Right renal cortex interstitium (tissue), 3 donors: ENCODE data around the gene PPP4R1. TPM values are rescaled to one million over a fixed set of nuclear protein-coding genes. Genes with fewer than 3 reads are reported as not detected.
"Not testable (repeated sequence)": the region's sequence is repeated elsewhere in the genome, so short reads cannot be mapped to it uniquely, and the experiment has no call there.

ENCODE experiments used
- DNase-seq, 3 donors: peaks; one replicate each; pipeline ENCODE4 v3.0.0-alpha.2; 2013; ENCODE audit warnings: low read depth in 3 of 3, low spot score in 2 of 3
- polyA plus RNA-seq, 3 donors: library from polyadenylated mRNA; unstranded; fragments of 120-200 nt; gene quantifications; one replicate each; pipeline ENCODE4 v1.2.1, GENCODE V29; 2013; ENCODE audit not compliant: insufficient read length in 3 of 3

Gene PPP4R1
- 10 to 100 TPM; 88.7 to 99.6 (median 92.6) TPM for polyA plus RNA-seq

GRCh38 chr18:9614401-9615279 is at the start of gene PPP4R1:
PPP4R1 (minus strand) TSS chr18:9614559; CDS start chr18:9614484, 75 bp downstream.
- DNase-seq = peak in 1 of 3 donors; percentile 51

DNA sequence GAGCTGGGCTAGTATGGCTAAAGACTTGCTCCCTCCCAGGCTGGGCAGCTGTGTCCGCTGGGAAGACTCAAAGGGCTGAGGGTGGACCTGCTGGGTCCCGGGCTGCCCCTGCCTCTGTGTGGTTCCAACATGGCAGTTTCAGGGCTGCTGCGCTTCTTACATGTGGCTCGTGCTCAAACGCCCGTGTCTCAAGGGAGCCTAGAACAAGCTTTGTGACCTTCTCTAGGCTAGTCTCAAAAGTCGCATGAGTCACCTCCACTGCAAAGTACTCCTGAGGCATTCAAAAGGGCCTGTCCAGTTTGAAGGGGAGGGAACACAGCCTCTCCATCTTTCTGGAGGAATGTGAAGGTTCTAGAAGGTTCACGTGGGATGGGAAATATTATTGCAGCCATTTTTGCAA is 49.0 kb upstream of the PPP4R1 start:
- DNase-seq = no peak

DNA sequence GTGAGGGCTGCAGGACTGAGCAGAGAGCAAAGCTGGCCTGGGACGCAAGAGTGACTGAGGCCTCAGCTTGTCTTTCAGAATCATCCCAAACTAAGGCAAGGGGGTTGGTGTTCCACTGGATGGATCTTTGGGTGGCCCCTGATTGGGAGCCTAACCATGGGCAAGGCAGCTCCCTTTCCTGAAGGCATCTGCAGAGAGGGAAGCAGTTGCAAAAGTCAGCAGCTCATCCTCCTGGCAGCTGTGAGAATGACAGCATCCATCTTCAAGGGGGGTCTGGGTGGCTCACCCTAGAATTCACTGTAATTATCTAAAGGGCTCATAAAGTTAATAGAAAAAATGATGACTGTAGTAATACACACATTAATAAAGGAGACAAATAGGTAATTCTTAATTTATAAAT is 47.2 kb upstream of the PPP4R1 start:
- no peak for DNase-seq

GRCh38 chr18:9659499-9660375 is 45.4 kb upstream of the PPP4R1 start:
- DNase-seq = no peak

DNA sequence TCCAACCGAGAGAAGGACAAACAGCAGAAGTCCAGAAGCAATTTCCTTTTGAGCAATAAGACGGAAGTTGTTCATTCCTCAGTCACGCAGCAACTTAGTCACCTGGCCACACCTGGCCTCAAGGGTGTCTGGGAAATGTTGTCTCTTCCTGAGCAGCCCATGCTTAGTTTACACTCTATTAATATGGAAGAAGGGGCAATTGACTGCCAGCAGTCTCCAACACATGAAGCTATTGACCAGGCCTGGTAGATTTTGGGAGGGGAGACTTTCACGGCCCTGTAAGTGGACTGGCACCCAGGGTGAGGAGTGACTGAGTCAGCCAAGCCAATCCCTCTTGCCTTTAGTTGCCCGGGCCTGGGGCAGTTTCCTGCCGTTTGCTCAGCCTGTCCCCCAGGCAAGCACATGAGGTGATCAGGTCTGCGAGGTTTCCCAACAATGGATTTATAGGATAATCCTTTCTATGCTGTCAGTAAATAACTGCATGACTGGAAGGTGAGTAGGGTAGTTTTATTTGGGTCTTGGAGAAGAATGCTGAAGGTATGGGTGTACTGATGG is 43.8 kb upstream of the PPP4R1 start:
- no peak for DNase-seq

GRCh38 chr18:9655232-9655767 is 40.9 kb upstream of the PPP4R1 start:
- no peak for DNase-seq

DNA sequence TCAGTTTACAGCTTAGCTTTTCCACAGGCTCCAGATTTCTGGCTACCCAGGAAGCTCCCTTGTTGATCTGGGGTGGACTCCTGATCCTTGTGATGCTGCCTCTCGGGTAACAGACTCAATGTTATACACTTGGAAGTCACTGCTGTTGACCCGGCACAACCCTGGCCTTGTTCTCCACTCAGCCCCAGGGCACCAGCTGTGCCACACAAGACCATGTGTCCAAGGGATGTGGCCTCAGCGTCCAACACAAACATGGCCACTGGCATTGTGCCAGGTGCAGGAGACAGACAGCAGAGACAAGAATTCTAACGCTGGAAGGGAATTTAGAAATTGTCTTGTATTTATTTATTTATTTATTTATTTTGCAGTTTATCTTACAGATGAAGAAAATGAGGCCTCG is 39.0 kb upstream of the PPP4R1 start:
- DNase-seq = no peak

- no peak for DNase-seq
Observed at GRCh38 chr18:9649164-9649540, 34.8 kb upstream of the PPP4R1 start.

- no peak for DNase-seq
Observed at GRCh38 chr18:9648431-9649163, 34.2 kb upstream of the PPP4R1 start.

- no peak for DNase-seq
Observed at GRCh38 chr18:9647496-9648323, 33.4 kb upstream of the PPP4R1 start.

- peak; percentile 61 to 77 (median 74) for DNase-seq
Observed at GRCh38 chr18:9643549-9643948, 29.2 kb upstream of the PPP4R1 start.

- no peak for DNase-seq
Observed at GRCh38 chr18:9642799-9643462, 28.6 kb upstream of the PPP4R1 start.

DNA sequence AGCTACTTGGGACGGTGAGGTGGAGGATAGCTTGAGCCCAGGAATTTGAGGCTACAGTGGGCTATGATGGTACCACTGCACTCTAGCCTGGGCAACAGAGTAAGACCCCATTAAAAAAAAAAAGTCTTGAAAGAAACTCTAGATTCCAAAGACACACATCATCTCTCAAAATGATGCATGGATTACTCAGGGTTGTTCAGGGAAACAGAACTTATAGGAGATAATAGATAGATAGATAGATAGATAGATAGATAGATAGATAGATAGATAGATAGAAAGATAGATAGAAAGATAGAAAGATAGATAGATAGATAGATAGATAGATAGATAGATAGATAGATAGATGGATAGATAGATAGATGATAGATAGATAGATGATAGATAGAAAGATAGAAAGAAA is 26.7 kb upstream of the PPP4R1 start:
- not testable (repeated sequence) for DNase-seq

DNA sequence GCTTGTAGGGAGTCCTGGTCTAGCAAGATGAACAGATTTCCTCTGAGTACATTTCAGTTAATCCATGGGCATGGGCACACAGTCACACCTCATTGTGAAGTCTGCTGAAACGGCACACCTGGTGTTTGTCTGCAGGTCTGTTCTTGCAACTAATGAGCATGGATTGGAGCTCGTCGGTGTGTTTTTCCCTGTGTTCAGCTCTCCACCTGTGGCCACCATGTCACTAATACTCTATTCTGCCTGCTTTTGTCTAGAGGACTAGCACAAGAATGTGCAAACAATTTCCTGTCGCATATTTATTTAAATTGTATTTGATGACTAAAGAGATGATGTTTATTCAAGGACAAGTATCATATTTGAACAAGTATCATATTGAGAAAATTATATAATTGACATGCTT is 24.5 kb upstream of the PPP4R1 start:
- no peak for DNase-seq

GRCh38 chr18:9637036-9637767 is 22.8 kb upstream of the PPP4R1 start:
- no peak for DNase-seq

DNA sequence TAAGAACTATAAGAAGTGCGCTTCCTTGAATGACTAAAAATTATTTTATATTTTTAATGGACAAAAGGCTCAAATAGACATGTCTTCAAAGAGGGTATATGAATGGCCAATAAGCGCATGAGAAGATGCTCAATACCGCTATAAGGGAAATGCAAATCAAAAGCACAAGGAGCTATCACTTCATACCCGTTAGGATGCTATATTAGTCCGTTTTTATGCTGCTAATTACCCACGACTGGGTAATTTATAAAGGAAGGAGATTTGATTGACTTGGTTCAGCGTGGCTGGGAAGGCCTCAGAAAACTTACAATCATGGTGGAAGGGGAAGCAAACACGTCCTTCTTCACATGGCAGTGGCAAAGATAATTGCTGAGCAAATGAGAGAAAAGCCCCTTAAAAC is 20.5 kb upstream of the PPP4R1 start:
- DNase-seq = no peak

DNA sequence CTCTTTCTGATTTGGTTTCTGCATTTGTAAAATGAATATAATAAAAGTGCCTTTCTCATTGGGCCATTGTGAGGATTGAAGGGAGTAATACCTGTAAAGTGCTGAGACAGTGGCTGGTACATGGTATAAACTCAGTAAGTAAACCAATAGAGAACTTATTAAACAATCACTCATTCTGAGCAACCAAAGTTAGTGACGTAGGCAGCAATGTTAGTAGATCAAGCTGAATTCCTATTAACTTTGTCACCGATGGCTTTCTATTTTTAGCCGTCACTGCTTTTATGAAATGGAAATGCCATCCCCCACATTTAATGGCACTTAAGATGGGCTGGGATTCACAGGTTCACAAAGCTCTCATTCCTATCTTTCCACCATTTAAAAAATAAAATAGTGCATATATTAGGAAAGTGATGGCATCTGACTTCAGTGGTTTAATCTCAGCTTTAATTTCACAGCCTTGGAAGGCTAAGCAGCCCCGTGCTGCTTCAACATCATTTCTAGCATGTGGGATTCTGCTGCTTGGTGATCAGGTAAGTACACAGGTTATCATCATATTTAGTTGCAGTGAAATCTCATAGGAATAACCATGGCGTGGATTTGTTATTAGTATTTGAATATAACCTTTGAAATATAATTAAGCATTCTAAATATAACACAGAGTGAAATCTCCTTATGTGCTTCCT is 17.6 kb upstream of the PPP4R1 start:
- DNase-seq = no peak

GRCh38 chr18:9630444-9630843 is 16.1 kb upstream of the PPP4R1 start:
- DNase-seq = no peak
